Bone marrow (tissue), 2 donors: Measurements from ENCODE around the gene TERC.
A peak's percentile ranks its signal among the peaks of the same experiment; 100 is the strongest.
"Not testable (repeated sequence)": the region's sequence is repeated elsewhere in the genome, so short reads cannot be mapped to it uniquely, and the experiment has no call there.

Experiments
- DNase-seq, 2 donors: peaks; one replicate each; lab custom pipeline; 2025; lab: John Stamatoyannopoulos, UW

The TERC gene

DNA sequence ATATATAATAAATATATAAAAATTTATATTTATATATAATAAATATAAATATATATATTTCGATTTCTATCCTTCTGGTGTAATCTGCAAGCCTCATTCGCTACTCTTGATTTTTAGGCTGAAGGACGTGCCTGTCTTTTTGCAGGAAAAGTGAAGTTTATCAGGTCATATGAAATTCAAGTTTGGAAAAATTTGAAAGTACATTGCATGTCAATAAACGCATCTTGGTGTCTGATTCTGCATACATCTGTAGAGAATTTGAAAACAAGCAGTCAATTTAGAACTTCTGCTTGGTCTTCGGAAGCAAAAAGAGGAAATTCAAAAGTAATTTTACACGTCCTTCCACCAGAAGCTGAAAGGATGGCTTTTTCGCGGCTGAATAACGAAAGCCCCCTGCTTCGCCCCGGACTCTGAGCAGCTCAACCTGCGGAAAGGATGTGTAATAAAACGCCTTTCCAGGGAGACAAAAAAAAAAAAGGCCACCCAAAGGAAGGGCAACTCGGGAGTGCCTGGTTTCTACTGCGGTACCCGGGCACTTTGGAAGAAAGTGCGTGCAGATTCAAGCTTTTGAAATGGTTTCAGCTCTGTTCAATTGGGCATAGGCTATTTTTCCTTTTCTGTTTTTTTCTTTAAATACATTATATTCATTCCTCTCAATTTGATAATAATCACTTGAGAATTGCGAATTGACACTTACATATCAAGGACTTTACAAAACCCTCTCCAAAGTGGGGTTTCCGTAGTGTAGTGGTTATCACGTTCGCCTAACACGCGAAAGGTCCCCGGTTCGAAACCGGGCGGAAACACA is 6.8 kb upstream of the TERC start:
- DNase-seq, result peak; percentile 32 to 63

DNA sequence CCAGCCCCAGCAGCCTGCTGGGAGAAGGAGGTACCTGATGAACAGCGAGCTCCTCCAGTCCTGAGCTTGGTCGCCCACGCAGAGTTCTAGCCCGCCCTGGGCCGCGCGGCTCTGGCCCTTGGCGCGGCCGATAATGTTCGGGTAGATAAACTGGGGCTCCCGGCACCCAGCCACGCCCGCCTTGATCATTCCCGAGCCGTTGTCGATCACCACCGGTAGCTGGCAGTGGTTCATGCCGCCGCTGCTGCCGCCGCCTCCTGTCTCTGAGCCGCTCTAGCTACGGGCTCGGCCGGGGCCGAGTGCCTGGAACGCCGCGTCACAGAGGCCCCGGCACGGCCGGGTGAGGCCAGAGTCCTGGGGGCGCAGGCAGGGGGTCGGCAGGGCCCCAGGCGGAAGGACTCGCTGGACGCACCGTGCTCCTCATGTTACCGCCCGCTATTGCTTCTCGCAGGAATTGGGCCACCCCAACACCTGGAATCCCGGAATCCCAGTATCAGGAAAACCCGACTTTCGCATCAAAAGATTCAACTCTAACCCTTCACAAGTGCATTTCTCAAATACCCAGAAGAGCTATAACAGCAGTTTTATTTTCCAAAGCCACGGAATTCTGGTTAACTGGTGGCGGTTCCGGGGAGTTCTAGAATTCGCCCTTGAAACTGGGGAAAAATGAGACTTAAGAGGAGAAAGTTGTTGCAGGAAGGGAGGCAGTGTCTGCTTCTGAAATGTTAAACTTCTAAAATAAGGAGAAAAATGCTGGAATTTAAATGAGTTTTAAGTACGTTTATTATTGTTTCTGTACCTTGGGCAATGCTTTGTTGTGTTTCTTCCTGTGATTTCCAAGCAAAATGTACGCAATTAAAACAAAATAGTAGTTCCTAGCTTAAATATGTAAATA is 4.7 kb upstream of the TERC start, which contains the start of gene ACTRT3:
ACTRT3 (minus strand) TSS at position 275 of the 895 bp plus-strand sequence; CDS start at position 234, 41 bp downstream.
- DNase-seq, result peak; percentile 32 to 34

- DNase-seq, result peak; percentile 74 to 78
Observed at GRCh38 chr3:169764312-169764881, 463 bp downstream of the TERC start.

DNA sequence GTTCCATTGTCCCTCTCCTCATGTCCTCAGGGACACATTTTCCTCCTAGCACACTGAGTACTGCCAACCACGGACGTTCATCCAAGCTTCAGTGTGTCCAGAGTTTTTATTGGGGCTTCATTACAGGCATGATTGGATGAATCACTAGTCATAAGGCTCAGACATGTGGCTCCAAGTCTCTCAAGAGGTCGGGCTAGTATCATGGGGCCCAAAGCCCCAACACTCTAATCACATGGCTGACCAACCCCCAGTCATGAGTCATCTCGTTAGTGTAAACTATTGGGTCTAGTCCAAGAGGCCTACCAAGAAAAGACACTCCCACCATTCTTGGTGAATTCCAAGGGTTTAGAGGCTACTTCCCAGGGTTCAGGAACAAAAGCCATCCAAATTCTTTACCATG is 4.4 kb downstream of the TERC start:
- DNase-seq, result no peak

GRCh38 chr3:169759256-169759655 is 5.6 kb downstream of the TERC start:
- DNase-seq, result peak in 1 of 2 donors; percentile 85

DNA sequence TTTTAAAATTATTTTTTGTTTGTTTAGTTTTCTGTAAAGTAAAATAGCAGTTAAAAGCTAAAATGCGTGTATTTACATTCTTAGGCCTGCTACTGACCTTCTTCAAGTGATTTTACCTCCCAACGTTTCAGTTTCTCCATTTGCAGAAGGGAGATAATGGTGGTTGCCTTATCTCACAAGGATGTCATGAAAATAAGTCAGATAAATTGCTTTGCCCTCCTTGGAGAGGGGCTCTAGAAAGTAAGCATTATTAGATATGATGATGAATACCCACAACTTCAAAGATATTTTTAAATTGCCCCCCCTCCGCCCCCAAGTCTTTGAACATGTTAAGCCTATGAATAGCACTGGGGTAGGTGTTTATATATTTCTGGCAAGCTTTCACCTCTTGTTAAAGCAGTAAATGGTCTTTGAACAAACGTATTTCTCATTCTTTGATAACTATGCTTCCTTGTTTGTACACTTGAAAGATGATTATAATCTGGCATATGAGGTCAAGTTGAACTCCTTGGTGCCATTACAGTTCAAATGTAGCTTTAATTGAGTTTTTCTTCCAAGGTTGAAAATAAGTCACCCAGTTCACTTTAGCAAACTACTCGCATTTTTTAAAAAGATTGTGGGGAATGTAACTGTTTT is 6.4 kb downstream of the TERC start:
- no peak for DNase-seq

GRCh38 chr3:169755488-169755887 is 9.4 kb downstream of the TERC start:
- DNase-seq, result no peak

- DNase-seq, result no peak
Observed at GRCh38 chr3:169754711-169755110, 10.1 kb downstream of the TERC start.

GRCh38 chr3:169751875-169752274 is 13.0 kb downstream of the TERC start:
- DNase-seq, result no peak

GRCh38 chr3:169750665-169751064 is 14.2 kb downstream of the TERC start:
- no peak for DNase-seq

DNA sequence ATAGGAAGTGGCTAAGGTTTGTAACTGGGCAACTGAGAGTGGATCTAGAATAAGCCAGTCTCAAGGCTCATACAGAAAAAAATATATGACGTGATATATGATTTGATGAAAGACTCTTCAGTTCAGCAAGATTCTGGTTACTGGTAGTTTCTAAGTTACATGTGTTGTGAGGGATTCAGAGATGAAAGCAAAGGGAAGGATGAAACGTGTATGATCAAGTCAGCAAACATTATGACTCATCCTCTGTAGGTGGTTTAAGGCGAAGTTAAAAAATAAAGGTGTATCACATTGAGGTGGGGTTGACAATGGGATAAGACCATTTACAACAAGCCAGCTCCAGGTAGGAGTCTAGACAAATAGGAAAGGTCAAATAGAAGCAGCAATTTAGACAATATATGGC is 16.2 kb downstream of the TERC start:
- no peak for DNase-seq

DNA sequence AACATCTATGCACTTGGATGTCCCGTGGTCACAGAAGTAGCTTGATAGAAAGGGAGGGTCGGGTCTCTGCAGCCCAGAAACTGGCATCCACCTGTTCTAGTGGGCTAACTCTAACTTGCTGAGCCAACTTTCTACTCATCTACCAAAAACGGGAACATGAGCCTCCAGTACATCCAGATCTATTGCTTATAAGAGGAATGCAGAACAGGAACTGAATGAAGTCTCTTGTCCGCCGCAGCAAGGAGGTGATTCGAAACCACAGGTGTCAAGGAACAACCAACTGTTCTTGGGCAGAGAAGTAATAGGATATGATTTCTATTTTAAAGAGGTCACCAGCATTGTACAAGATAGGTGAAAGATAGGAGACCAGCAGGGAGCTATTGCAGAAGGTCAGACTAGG is 17.9 kb downstream of the TERC start:
- peak in 1 of 2 donors; percentile 2 for DNase-seq

DNA sequence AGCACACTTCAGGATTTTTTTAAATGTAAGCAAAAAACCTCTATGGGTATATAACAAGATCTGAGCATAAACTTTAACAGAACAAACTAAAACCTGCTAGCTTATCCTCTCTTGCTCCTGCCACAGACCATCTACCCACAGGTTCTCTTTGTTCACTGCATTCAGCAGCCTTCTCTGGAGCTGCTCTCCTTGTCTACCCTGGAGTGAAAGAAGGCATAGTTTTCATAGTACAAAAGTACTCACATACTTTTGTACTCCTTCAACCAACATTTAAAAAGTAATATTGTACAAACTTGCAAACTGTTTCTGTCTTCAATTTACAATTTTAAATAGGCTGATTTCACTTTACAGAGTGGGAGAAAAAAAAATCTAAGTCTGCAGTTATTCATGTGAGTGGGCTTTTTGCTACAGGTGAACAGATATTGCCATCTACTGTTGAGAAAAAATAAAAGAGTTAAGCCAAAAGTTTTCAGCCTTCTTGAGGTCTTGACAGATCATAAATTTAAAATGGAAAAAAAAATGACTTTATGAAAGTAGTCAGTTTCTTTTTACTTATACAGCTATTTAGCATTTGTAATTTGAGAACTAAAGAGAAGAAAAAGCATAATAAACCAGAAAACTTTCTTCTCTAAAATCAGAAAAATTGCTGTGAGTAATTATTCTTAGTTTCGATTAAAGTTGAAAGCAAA is 20.4 kb downstream of the TERC start:
- DNase-seq, result no peak

GRCh38 chr3:169739067-169739466 is 25.8 kb downstream of the TERC start:
- DNase-seq, result no peak

DNA sequence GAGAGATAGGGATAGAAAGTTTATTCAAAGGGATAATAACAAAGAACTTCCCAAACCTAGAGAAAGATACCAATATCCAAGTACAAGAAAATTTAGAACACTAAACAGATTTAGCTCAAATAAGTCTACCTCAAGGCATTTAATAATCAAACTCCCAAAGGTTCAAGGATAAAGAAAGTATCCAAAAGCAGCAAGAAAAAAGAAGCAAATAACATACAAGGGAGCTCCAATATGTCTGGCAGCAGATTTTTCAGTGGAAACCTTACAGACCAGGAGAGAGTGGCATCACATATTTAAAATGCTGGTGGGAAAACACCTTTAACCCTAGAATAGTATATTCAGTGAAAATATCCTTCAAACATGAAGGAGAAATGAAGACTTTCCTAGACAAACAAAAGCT is 33.0 kb downstream of the TERC start:
- DNase-seq, result not testable (repeated sequence)

DNA sequence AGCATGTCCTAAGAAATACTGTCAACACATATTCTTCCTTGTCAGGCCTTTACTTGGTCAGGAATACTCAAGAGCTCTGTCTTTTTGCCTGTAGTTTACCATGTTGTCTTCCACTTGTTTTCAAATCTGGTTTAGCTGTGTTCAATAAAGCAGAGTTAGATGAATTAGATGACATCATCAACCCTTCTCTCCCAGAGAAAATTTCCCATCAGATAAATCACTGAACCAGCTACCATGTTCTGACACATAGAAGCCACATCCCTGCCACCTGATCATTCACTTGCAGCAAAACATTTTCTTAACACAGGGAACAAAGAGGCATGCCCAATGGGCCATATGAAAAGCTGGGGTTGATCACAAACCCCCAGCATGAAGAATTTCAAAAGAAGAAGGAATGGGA is 42.1 kb downstream of the TERC start:
- DNase-seq, result no peak

DNA sequence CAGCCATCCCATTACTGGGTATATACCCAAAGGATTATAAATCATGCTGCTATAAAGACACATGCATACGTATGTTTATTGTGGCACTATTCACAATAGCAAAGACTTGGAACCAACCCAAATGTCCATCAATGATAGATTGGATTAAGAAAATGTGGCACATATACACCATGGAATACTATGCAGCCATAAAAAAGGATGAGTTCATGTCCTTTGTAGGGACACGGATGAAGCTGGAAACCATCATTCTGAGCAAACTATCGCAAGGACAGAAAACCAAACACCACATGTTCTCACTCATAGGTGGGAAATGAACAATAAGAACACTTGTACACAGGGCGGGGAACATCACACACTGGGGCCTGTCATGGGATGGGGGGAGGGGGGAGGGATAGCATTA is 46.4 kb downstream of the TERC start:
- not testable (repeated sequence) for DNase-seq
